ENCODE data around the gene SMG6.

DNA sequence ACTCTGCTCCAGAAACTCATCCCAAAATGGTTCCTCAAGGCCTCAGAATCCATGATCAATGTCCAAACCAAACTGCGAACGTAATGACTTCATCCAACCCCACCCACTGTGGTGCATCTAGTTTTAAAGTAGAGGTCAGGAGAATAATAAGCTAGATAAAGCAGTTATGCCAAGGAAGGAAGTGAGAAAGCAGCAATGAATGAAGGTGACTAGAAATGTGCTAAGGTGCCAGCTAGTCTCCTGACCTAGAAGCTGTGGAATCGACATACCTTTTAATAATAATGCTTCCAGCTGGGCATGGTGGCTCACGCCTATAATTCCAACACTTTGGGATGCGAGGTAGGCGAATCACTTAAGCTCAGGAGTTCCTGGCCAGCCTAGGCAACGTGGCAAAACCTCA lies 99.2 kb downstream of the SMG6 start:
- TF ChIP-seq, protein P1, sequence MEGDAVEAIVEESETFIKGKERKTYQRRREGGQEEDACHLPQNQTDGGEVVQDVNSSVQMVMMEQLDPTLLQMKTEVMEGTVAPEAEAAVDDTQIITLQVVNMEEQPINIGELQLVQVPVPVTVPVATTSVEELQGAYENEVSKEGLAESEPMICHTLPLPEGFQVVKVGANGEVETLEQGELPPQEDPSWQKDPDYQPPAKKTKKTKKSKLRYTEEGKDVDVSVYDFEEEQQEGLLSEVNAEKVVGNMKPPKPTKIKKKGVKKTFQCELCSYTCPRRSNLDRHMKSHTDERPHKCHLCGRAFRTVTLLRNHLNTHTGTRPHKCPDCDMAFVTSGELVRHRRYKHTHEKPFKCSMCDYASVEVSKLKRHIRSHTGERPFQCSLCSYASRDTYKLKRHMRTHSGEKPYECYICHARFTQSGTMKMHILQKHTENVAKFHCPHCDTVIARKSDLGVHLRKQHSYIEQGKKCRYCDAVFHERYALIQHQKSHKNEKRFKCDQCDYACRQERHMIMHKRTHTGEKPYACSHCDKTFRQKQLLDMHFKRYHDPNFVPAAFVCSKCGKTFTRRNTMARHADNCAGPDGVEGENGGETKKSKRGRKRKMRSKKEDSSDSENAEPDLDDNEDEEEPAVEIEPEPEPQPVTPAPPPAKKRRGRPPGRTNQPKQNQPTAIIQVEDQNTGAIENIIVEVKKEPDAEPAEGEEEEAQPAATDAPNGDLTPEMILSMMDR (IDR thresholded peaks at IDR 0.05; ENCODE audit: low read length), result no peak
- no peak for TF ChIP-seq EZH2 (IDR thresholded peaks at IDR 0.05; ENCODE audit: borderline replicate concordance, low read length)

All from OCI-LY1 (cell line).